ENCODE measurements around the gene FOSB.
"Not testable (repeated sequence)": the region's sequence is repeated elsewhere in the genome, so short reads cannot be mapped to it uniquely, and the experiment has no call there.

The FOSB gene

GRCh38 chr19:45467456-45468158 is at the start of gene FOSB:
TSS of gene FOSB (plus strand) at chr19:45467996. CDS start at chr19:45468587, 591 bp downstream.
- DNase-seq (ENCODE audit: low read depth) = peak; percentile 98

GRCh38 chr19:45418802-45419201 is 49.0 kb upstream of the FOSB start:
- no peak for DNase-seq (ENCODE audit: low read depth)

GRCh38 chr19:45419396-45419795 is 48.4 kb upstream of the FOSB start:
- no peak for DNase-seq (ENCODE audit: low read depth)

GRCh38 chr19:45419895-45420294 is 47.9 kb upstream of the FOSB start:
- no peak for DNase-seq (ENCODE audit: low read depth)

- DNase-seq (ENCODE audit: low read depth) = no peak
Observed at GRCh38 chr19:45420356-45420755, 47.4 kb upstream of the FOSB start.

GRCh38 chr19:45420871-45421270 is 46.9 kb upstream of the FOSB start:
- DNase-seq (ENCODE audit: low read depth) = no peak

- DNase-seq (ENCODE audit: low read depth) = no peak
Observed at GRCh38 chr19:45421947-45422498, 45.8 kb upstream of the FOSB start.

GRCh38 chr19:45423033-45423588 is 44.7 kb upstream of the FOSB start:
- no peak for DNase-seq (ENCODE audit: low read depth)

- peak; percentile 98 for DNase-seq (ENCODE audit: low read depth)
Observed at GRCh38 chr19:45423589-45424190, 44.1 kb upstream of the FOSB start, which contains the start of gene ERCC1. TSS of gene ERCC1 (minus strand) at chr19:45423917. CDS start at chr19:45423374, 543 bp downstream.

- peak; percentile 99 for DNase-seq (ENCODE audit: low read depth)
Observed at GRCh38 chr19:45424191-45425058, 43.4 kb upstream of the FOSB start.

GRCh38 chr19:45428384-45429231 is 39.2 kb upstream of the FOSB start:
- DNase-seq (ENCODE audit: low read depth) = peak; percentile 67

- not testable (repeated sequence) for DNase-seq (ENCODE audit: low read depth)
Observed at GRCh38 chr19:45429896-45430295, 37.9 kb upstream of the FOSB start.

GRCh38 chr19:45431008-45431407 is 36.8 kb upstream of the FOSB start:
- not testable (repeated sequence) for DNase-seq (ENCODE audit: low read depth)

GRCh38 chr19:45432543-45432942 is 35.3 kb upstream of the FOSB start:
- not testable (repeated sequence) for DNase-seq (ENCODE audit: low read depth)

- DNase-seq (ENCODE audit: low read depth) = no peak
Observed at GRCh38 chr19:45437328-45437727, 30.5 kb upstream of the FOSB start.

GRCh38 chr19:45439190-45439568 is 28.6 kb upstream of the FOSB start:
- DNase-seq (ENCODE audit: low read depth) = no peak

- peak; percentile 88 for DNase-seq (ENCODE audit: low read depth)
Observed at GRCh38 chr19:45439569-45440258, 28.1 kb upstream of the FOSB start.

GRCh38 chr19:45440259-45440638 is 27.5 kb upstream of the FOSB start:
- DNase-seq (ENCODE audit: low read depth) = no peak

GRCh38 chr19:45440873-45441654 is 26.7 kb upstream of the FOSB start:
- peak; percentile 62 for DNase-seq (ENCODE audit: low read depth)

GRCh38 chr19:45442408-45442777 is 25.4 kb upstream of the FOSB start:
- no peak for DNase-seq (ENCODE audit: low read depth)

Data from ELR (cell line).